GM12878 (cell line): ENCODE data around the gene POU6F2. TPM values are rescaled to one million over a fixed set of nuclear protein-coding genes. Genes with fewer than 3 reads are reported as not detected.

ENCODE experiments used
- ATAC-seq: fragments of 200-7000 bp; cut with Tn5 transposase; 3 replicates; pipeline ENCODE4 v1.9.1; 2020; ENCODE audit warnings: mild to moderate bottlenecking, moderate library complexity
- BruUV-seq: library from RNA; stranded (reverse); fragments of 400-500 nt; replicated peaks from 2 replicates; lab custom pipeline; 2021; lab: Mats Ljungman, UMichigan
- CTCF ChIA-PET: fragments of 300-600 bp; sonication (Branson Sonifier 250); formaldehyde crosslinking; extraction: SDS; loops from one replicate; lab custom pipeline; 2021; ENCODE audit warnings: inconsistent platforms; lab: Yijun Ruan, JAX
- POLR2A ChIA-PET: fragments of 350-600 bp; formaldehyde crosslinking; extraction: SDS; loops from one replicate; lab custom pipeline; 2021; ENCODE audit warnings: inconsistent platforms; lab: Charles Lee
- RAD21 ChIA-PET: fragments of 300-600 bp; sonication (Branson Sonifier 250); formaldehyde crosslinking; loops from one replicate; lab custom pipeline; 2023; ENCODE audit warnings: antibody characterized with exemption; ENCODE audit not compliant: unreplicated experiment; lab: Charles Lee
- SMC1A ChIA-PET: fragments of 300-600 bp; sonication (Branson Sonifier 250); formaldehyde crosslinking; loops from one replicate; lab custom pipeline; 2023; ENCODE audit not compliant: unreplicated experiment, uncharacterized antibody; lab: Charles Lee
- DNase-seq: peaks from one replicate; pipeline ENCODE4 v3.0.0-alpha.2; 2011; ENCODE audit warnings: low read depth, low spot score
- FAIRE-seq: peaks from 3 replicates; lab custom pipeline; 2011; peaks lifted over from hg19 to GRCh38; lab: Jason Lieb, UNC
- H2AFZ ChIP-seq: 2 replicates; pipeline ENCODE4 v1.6.0; 2011; ENCODE audit warnings: low read depth, low read length, control low read depth; ENCODE audit not compliant: control insufficient read depth
- H3K27ac ChIP-seq: 2 replicates; pipeline ENCODE4 v1.5.1; 2011; ENCODE audit warnings: control low read depth; ENCODE audit not compliant: control insufficient read depth, insufficient read depth
- H3K27me3 ChIP-seq, 2 experiments: replicated peaks in 1 of 2; 2 replicates each; pipeline versions ENCODE4 v1.6.0 to v1.6.1; 2011; ENCODE audit warnings: low read length in 1 of 2; ENCODE audit not compliant: control insufficient read depth in 2 of 2, insufficient read depth in 2 of 2
- H3K36me3 ChIP-seq, 2 experiments: 2 replicates each; pipeline ENCODE4 v1.5.1; 2011; ENCODE audit warnings: low read length in 1 of 2; ENCODE audit not compliant: control insufficient read depth in 2 of 2, insufficient read depth in 2 of 2
- H3K4me1 ChIP-seq: 2 replicates; pipeline ENCODE4 v1.6.1; 2011; ENCODE audit warnings: mild to moderate bottlenecking, low read length, moderate library complexity, mixed read lengths; ENCODE audit not compliant: control insufficient read depth, insufficient read depth
- H3K4me2 ChIP-seq: 2 replicates; pipeline ENCODE4 v1.6.0; 2011; ENCODE audit warnings: control low read depth; ENCODE audit not compliant: control insufficient read depth, insufficient read depth
- H3K4me3 ChIP-seq: fragments of 200-600 bp; sonication (generic); 2 replicates; pipeline ENCODE4 v1.5.1; 2016
- H3K79me2 ChIP-seq: 2 replicates; pipeline ENCODE4 v1.6.0; 2011; ENCODE audit warnings: low read length; ENCODE audit not compliant: control insufficient read depth, insufficient read depth
- H3K9ac ChIP-seq: 2 replicates; pipeline ENCODE4 v1.8.0; 2011; ENCODE audit warnings: low read length, control low read depth, mixed read lengths; ENCODE audit not compliant: control insufficient read depth, insufficient read depth
- H3K9me3 ChIP-seq: replicated peaks from 3 replicates; pipeline ENCODE4 v1.5.1; 2011; ENCODE audit warnings: mild to moderate bottlenecking, low read length; ENCODE audit not compliant: control insufficient read depth, insufficient read depth
- H4K20me1 ChIP-seq: 2 replicates; pipeline ENCODE4 v1.6.0; 2011; ENCODE audit not compliant: control insufficient read depth, insufficient read depth
- MEF2B ChIP-seq: fragments of 450-650 bp; IDR thresholded peaks from 2 replicates; pipeline ENCODE4 v1.6.1; 2018; ENCODE audit warnings: mild to moderate bottlenecking, moderate library complexity; ENCODE audit not compliant: partially characterized antibody, poor library complexity, severe bottlenecking
- NR2C2 ChIP-seq: IDR thresholded peaks from 2 replicates; pipeline ENCODE4 v1.6.1; 2011; ENCODE audit warnings: borderline replicate concordance, low read depth; ENCODE audit not compliant: control insufficient read depth, insufficient read length
- POLR2AphosphoS5 ChIP-seq: IDR thresholded peaks from 2 replicates; pipeline ENCODE4 v1.6.1; 2011; ENCODE audit warnings: mild to moderate bottlenecking, low read length, inconsistent platforms
- SMAD1 ChIP-seq: fragments of 450-650 bp; IDR thresholded peaks from 2 replicates; pipeline ENCODE4 v1.6.1; 2018; ENCODE audit warnings: mild to moderate bottlenecking, low read depth; ENCODE audit not compliant: partially characterized antibody
- SMARCA5 ChIP-seq: fragments of 450-650 bp; IDR thresholded peaks from 2 replicates; pipeline ENCODE4 v1.6.1; 2017; ENCODE audit warnings: mild to moderate bottlenecking
- TBL1XR1 ChIP-seq: IDR thresholded peaks from 2 replicates; pipeline ENCODE4 v1.6.1; 2012; ENCODE audit warnings: low read depth, low read length, improper control_type of control experiment
- ZNF274 ChIP-seq: IDR thresholded peaks from one replicate; pipeline ENCODE4 v1.8.0; 2011; ENCODE audit not compliant: insufficient read length, insufficient read depth
- WGBS: methylation state at CpG from one replicate; pipeline ENCODE4 v1.1.6; 2016; ENCODE audit warnings: low lambda C conversion rate; ENCODE audit not compliant: insufficient replicate concordance, insufficient coverage; ENCODE audit errors: missing lambda C conversion rate; 5-methylcytosine and 5-hydroxymethylcytosine counted together
- in situ Hi-C: fragments of 300-500 bp; cut with MboI; formaldehyde crosslinking; loops from 9 replicates; pipeline ENCODE4 v1.14.3; 2018; ENCODE audit warnings: mixed read lengths
- intact Hi-C: fragments of 100-400 bp; cut with micrococcal nuclease; formaldehyde crosslinking; loops from one replicate; pipeline ENCODE4 v1.14.2; 2022; ENCODE audit not compliant: unreplicated experiment
- polyA plus RNA-seq, 11 experiments: library from polyadenylated mRNA; depleted of rRNA in 4 of 11; unstranded in 6 of 11; stranded (reverse) in 5 of 11; fragments of >200 nt; fragmentation: Nextera tagmentation in 4 of 11; fragmentation: Illumina TruSeq in 1 of 11; extraction: Ambion mirVana in 4 of 11; extraction: Trizol in 1 of 11; gene quantifications; 1 replicate in 1 of 11; 2 replicates in 10 of 11; pipeline versions ENCODE4 v1.2.1 to v1.2.3, GENCODE V29; 2011 to 2016; ENCODE audit warnings: inconsistent platforms in 2 of 11, missing spikeins in 2 of 11, low read depth in 1 of 11
- total RNA-seq, 4 experiments: library from RNA; depleted of rRNA in 3 of 4; stranded (reverse); fragments of >200 nt in 3 of 4; fragmentation: Illumina TruSeq in 1 of 4; extraction: Trizol in 1 of 4; gene quantifications; 2 replicates each; pipeline versions ENCODE4 v1.2.1 to v1.2.3, GENCODE V29; 2013 to 2021
- TF ChIP-seq, protein P1 (sequence below): fragments of 450-650 bp; formaldehyde crosslinking; IDR thresholded peaks from 2 replicates; pipeline ENCODE4 v1.5.0; 2022; ENCODE audit warnings: mild to moderate bottlenecking, missing genetic modification characterization
- TF ChIP-seq, protein P2 (sequence below): fragments of 450-650 bp; IDR thresholded peaks from 2 replicates; pipeline ENCODE4 v1.6.1; 2016; ENCODE audit warnings: mild to moderate bottlenecking
- TF ChIP-seq, protein P3 (sequence below): fragments of 450-650 bp; IDR thresholded peaks from 2 replicates; pipeline ENCODE4 v1.6.1; 2016; ENCODE audit warnings: mild to moderate bottlenecking, moderate library complexity, borderline replicate concordance
- TF ChIP-seq, protein P4 (sequence below): fragments of 450-650 bp; IDR thresholded peaks from 2 replicates; pipeline ENCODE4 v1.6.1; 2018; ENCODE audit warnings: borderline replicate concordance, mild to moderate bottlenecking; ENCODE audit not compliant: partially characterized antibody

Gene POU6F2
- total and polyA plus RNA-seq, 10 of the 15 experiments (the other 5 are each of a cell fraction or from before 2014, with no cell fraction given) = 0.10 TPM; not detected in 9

DNA sequence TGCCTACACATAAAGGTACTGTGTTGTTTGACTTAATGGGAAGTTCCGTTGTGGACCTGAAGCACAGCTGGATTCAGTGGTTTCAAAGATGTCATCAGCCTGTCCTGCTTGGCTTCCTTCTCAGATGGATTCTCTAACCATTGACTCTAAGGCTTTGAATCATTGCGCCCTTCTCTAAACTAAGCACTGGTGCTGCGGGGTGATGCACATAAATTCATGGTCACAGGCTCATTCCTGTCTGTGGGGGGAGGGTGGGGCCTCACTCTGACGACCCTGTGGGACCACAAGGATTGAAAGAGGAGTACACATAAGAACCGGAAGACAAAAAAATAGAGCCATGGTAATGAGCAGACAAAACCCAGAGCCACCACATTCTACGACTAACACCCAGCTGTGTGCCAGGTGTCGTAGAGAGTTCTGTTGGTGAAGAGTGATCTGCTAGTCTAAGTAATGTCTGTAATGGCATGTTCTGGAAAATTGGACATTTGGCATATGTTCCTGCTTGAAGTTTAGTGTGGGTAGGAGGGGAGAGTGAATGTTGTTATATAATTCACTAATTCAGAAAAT is 491.2 kb downstream of the POU6F2 start:
- BruUV-seq = no TSS peak
- Histone ChIP-seq H3K27me3 (no peaks in the 10 kb centered on the region), H3K79me2 (no peaks in the 10 kb centered on the region), H3K27ac (no peak overlapping the region), H3K9me3 (no peaks in the 10 kb centered on the region), H3K9ac (no peak overlapping the region), H3K36me3 (no peaks in the 10 kb centered on the region), H4K20me1 (no peaks in the 10 kb centered on the region), H3K4me3 (no peak overlapping the region), H3K4me1 (no peaks in the 10 kb centered on the region), H2AFZ (no peak overlapping the region), H3K4me2 (no peak overlapping the region)
- intact Hi-C loops = loop anchor here (5.0 kb wide), 1 partner anchor 167 kb away; no protein-coding TSS in a partner anchor
- ChIA-PET POLR2A (no interaction called here), CTCF (interaction anchor here (0.6 to 1.4 kb wide), 5 partner anchors 21 to 537 kb away, joined by 3 to 9 read pairs (median 5); no protein-coding TSS in a partner anchor), RAD21 (interaction anchor here (1.0 to 2.3 kb wide), 2 partner anchors 535 kb away, joined by 3 to 9 read pairs; no protein-coding TSS in a partner anchor), SMC1A (interaction anchor here (0.7 to 2.6 kb wide), 4 partner anchors 8 to 115 kb away, joined by 3 to 11 read pairs (median 4); no protein-coding TSS in a partner anchor)
- ATAC-seq = no peak; the same call in 2 of the 3 replicates
- 32% methylated on average over 7 of the region's 7 CpGs for WGBS
- DNase-seq = no peak
- in situ Hi-C loops = no loop called here
- no peak for FAIRE-seq
- TF ChIP-seq NR2C2 (no peak), MEF2B (no peak), ZNF274 (no peak), SMARCA5 (no peak), POLR2AphosphoS5 (no peak), SMAD1 (no peak), TBL1XR1 (no peak)
- TF ChIP-seq, protein P1, sequence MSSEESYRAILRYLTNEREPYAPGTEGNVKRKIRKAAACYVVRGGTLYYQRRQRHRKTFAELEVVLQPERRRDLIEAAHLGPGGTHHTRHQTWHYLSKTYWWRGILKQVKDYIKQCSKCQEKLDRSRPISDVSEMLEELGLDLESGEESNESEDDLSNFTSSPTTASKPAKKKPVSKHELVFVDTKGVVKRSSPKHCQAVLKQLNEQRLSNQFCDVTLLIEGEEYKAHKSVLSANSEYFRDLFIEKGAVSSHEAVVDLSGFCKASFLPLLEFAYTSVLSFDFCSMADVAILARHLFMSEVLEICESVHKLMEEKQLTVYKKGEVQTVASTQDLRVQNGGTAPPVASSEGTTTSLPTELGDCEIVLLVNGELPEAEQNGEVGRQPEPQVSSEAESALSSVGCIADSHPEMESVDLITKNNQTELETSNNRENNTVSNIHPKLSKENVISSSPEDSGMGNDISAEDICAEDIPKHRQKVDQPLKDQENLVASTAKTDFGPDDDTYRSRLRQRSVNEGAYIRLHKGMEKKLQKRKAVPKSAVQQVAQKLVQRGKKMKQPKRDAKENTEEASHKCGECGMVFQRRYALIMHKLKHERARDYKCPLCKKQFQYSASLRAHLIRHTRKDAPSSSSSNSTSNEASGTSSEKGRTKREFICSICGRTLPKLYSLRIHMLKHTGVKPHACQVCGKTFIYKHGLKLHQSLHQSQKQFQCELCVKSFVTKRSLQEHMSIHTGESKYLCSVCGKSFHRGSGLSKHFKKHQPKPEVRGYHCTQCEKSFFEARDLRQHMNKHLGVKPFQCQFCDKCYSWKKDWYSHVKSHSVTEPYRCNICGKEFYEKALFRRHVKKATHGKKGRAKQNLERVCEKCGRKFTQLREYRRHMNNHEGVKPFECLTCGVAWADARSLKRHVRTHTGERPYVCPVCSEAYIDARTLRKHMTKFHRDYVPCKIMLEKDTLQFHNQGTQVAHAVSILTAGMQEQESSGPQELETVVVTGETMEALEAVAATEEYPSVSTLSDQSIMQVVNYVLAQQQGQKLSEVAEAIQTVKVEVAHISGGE (CRISPR knock-in tag) = no peak
- TF ChIP-seq, protein P2, sequence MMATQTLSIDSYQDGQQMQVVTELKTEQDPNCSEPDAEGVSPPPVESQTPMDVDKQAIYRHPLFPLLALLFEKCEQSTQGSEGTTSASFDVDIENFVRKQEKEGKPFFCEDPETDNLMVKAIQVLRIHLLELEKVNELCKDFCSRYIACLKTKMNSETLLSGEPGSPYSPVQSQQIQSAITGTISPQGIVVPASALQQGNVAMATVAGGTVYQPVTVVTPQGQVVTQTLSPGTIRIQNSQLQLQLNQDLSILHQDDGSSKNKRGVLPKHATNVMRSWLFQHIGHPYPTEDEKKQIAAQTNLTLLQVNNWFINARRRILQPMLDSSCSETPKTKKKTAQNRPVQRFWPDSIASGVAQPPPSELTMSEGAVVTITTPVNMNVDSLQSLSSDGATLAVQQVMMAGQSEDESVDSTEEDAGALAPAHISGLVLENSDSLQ = no peak
- TF ChIP-seq, protein P3, sequence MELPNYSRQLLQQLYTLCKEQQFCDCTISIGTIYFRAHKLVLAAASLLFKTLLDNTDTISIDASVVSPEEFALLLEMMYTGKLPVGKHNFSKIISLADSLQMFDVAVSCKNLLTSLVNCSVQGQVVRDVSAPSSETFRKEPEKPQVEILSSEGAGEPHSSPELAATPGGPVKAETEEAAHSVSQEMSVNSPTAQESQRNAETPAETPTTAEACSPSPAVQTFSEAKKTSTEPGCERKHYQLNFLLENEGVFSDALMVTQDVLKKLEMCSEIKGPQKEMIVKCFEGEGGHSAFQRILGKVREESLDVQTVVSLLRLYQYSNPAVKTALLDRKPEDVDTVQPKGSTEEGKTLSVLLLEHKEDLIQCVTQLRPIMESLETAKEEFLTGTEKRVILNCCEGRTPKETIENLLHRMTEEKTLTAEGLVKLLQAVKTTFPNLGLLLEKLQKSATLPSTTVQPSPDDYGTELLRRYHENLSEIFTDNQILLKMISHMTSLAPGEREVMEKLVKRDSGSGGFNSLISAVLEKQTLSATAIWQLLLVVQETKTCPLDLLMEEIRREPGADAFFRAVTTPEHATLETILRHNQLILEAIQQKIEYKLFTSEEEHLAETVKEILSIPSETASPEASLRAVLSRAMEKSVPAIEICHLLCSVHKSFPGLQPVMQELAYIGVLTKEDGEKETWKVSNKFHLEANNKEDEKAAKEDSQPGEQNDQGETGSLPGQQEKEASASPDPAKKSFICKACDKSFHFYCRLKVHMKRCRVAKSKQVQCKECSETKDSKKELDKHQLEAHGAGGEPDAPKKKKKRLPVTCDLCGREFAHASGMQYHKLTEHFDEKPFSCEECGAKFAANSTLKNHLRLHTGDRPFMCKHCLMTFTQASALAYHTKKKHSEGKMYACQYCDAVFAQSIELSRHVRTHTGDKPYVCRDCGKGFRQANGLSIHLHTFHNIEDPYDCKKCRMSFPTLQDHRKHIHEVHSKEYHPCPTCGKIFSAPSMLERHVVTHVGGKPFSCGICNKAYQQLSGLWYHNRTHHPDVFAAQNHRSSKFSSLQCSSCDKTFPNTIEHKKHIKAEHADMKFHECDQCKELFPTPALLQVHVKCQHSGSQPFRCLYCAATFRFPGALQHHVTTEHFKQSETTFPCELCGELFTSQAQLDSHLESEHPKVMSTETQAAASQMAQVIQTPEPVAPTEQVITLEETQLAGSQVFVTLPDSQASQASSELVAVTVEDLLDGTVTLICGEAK = no peak
- TF ChIP-seq, protein P4, sequence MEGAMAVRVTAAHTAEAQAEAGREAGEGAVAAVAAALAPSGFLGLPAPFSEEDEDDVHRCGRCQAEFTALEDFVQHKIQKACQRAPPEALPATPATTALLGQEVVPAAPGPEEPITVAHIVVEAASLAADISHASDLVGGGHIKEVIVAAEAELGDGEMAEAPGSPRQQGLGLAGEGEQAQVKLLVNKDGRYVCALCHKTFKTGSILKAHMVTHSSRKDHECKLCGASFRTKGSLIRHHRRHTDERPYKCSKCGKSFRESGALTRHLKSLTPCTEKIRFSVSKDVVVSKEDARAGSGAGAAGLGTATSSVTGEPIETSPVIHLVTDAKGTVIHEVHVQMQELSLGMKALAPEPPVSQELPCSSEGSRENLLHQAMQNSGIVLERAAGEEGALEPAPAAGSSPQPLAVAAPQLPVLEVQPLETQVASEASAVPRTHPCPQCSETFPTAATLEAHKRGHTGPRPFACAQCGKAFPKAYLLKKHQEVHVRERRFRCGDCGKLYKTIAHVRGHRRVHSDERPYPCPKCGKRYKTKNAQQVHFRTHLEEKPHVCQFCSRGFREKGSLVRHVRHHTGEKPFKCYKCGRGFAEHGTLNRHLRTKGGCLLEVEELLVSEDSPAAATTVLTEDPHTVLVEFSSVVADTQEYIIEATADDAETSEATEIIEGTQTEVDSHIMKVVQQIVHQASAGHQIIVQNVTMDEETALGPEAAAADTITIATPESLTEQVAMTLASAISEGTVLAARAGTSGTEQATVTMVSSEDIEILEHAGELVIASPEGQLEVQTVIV = no peak
